ENCODE measurements around the gene MTERF1.

MTERF1 gene

GRCh38 chr7:91915401-91916050 is 35.0 kb upstream of the MTERF1 start:
- DNase-seq (ENCODE audit: low read depth, low spot score) = no peak
- ChIA-PET POLR2A (interaction anchor here (0.5 kb wide), 1 partner anchor 25 kb away, joined by 5 read pairs; the partner anchor contains the start of gene AKAP9), CTCF (interaction anchor here (0.6 to 1.2 kb wide), 3 partner anchors 13 to 35 kb away, joined by 3 to 5 read pairs (median 3); partner anchors contain the start of genes AKAP9 and MTERF1)
- TF ChIP-seq CTCF (IDR thresholded peaks at IDR 0.05; ENCODE audit: insufficient read depth, low read length, missing control alignments) = no peak
- H3K4me3 ChIP-seq (ENCODE audit: low read depth, low read length) = no peak overlapping the region

GRCh38 chr7:91913612-91914011 is 33.1 kb upstream of the MTERF1 start:
- ChIA-PET CTCF (interaction anchor here (1.1 to 2.5 kb wide), 2 partner anchors 12 to 33 kb away, joined by 3 to 8 read pairs; partner anchors contain the start of gene MTERF1), POLR2A (no interaction called here)
- H3K4me3 ChIP-seq (ENCODE audit: low read depth, low read length) = no peak overlapping the region
- TF ChIP-seq CTCF (IDR thresholded peaks at IDR 0.05; ENCODE audit: insufficient read depth, low read length, missing control alignments) = no peak
- DNase-seq (ENCODE audit: low read depth, low spot score) = peak; percentile 9

- no peak for DNase-seq (ENCODE audit: low read depth, low spot score)
- no peak for TF ChIP-seq CTCF (IDR thresholded peaks at IDR 0.05; ENCODE audit: insufficient read depth, low read length, missing control alignments)
- ChIA-PET POLR2A (no interaction called here), CTCF (interaction anchor here (0.8 to 2.5 kb wide), 3 partner anchors 11 to 41 kb away, joined by 3 to 8 read pairs (median 3); partner anchors contain the start of gene MTERF1)
- H3K4me3 ChIP-seq (ENCODE audit: low read depth, low read length) = no peak overlapping the region
These were observed 32.0 kb upstream of the MTERF1 start for GRCh38 chr7:91912494-91912893.

- H3K4me3 ChIP-seq (ENCODE audit: low read depth, low read length) = no peak overlapping the region
- no peak for TF ChIP-seq CTCF (IDR thresholded peaks at IDR 0.05; ENCODE audit: insufficient read depth, low read length, missing control alignments)
- POLR2A ChIA-PET = no interaction called here
- CTCF ChIA-PET = no interaction called here
- no peak for DNase-seq (ENCODE audit: low read depth, low spot score)
These were observed 30.6 kb upstream of the MTERF1 start for GRCh38 chr7:91911121-91911520.

- ChIA-PET POLR2A (no interaction called here), CTCF (interaction anchor here (1.1 kb wide), 1 partner anchor 30 kb away, joined by 3 read pairs; the partner anchor contains the start of gene MTERF1)
- no peak for TF ChIP-seq CTCF (IDR thresholded peaks at IDR 0.05; ENCODE audit: insufficient read depth, low read length, missing control alignments)
- H3K4me3 ChIP-seq (ENCODE audit: low read depth, low read length) = no peak overlapping the region
- DNase-seq (ENCODE audit: low read depth, low spot score) = no peak
These were observed 29.7 kb upstream of the MTERF1 start for GRCh38 chr7:91910171-91910570.

GRCh38 chr7:91899563-91899962 is 19.1 kb upstream of the MTERF1 start:
- ChIA-PET CTCF (no interaction called here), POLR2A (no interaction called here)
- H3K4me3 ChIP-seq (ENCODE audit: low read depth, low read length) = no peak overlapping the region
- no peak for TF ChIP-seq CTCF (IDR thresholded peaks at IDR 0.05; ENCODE audit: insufficient read depth, low read length, missing control alignments)
- no peak for DNase-seq (ENCODE audit: low read depth, low spot score)

All from AG04449 (cell line).